ENCODE measurements around the gene HTR3D. TPM values are rescaled to one million over a fixed set of nuclear protein-coding genes. Genes with fewer than 3 reads are reported as not detected.

HTR3D gene
- total and polyA plus RNA-seq, 11 donors, result not detected

DNA sequence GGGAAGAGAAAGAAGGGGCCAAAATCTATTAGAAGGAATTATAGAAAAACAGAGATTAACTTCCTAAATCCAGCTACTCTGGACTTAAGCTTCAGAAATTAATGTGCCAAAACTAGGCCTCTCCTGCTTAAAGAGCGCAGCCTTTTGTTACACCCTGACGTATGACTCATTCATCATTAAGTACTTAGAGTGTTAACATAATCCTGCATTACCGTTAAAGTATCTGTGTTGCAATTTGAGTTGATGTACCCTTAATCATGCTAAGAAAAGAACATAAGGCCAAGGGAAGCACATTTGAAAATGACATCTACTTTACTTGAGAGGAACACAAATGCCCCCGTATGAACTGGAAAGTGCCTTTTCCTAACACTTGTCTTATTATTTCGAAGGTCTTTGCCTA, 7.9 kb downstream of the HTR3D start:
- no peak for TF ChIP-seq POLR2A (IDR thresholded peaks at IDR 0.05)
- TF ChIP-seq, protein P1, sequence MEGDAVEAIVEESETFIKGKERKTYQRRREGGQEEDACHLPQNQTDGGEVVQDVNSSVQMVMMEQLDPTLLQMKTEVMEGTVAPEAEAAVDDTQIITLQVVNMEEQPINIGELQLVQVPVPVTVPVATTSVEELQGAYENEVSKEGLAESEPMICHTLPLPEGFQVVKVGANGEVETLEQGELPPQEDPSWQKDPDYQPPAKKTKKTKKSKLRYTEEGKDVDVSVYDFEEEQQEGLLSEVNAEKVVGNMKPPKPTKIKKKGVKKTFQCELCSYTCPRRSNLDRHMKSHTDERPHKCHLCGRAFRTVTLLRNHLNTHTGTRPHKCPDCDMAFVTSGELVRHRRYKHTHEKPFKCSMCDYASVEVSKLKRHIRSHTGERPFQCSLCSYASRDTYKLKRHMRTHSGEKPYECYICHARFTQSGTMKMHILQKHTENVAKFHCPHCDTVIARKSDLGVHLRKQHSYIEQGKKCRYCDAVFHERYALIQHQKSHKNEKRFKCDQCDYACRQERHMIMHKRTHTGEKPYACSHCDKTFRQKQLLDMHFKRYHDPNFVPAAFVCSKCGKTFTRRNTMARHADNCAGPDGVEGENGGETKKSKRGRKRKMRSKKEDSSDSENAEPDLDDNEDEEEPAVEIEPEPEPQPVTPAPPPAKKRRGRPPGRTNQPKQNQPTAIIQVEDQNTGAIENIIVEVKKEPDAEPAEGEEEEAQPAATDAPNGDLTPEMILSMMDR (IDR thresholded peaks at IDR 0.05), result no peak
- Histone ChIP-seq H3K27ac (no peak overlapping the region), H3K36me3 (no peaks in the 10 kb centered on the region), H3K27me3 (no peaks in the 10 kb centered on the region), H3K9me3 (no peaks in the 10 kb centered on the region), H3K4me3 (no peak overlapping the region), H3K4me1 (no peaks in the 10 kb centered on the region)
- intact Hi-C loops (cut with DNase I), result no loop called here
- ATAC-seq, result no peak
- DNase-seq, result no peak
- WGBS, 4 donors, result 81 to 83% (median 81%) methylated on average over 5 of the region's 5 CpGs

DNA sequence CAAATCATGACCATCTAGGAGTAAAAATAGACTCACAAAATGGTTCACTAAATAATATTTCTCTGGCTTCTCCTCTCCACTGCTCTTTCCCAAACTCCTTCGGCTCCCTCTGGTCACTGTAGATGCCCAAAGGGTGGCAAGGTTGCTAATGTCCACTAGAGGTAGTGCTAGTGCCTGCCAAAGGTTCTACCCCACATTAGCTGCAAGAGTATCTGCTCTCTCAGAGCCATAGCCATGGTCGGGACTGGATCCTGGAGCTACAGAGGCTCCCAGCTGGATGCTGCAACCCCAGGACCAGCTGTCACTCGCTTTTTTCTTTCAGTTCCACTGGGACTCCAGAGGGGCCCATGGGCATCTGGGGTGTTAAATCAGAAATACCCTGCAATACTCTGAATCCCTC, 8.5 kb downstream of the HTR3D start:
- H3K4me1 ChIP-seq, result no peaks in the 10 kb centered on the region
- 28 to 38% (median 36%) methylated on average over 3 of the region's 3 CpGs for WGBS, 4 donors
- no peak overlapping the region for H3K27ac ChIP-seq
- TF ChIP-seq POLR2A (IDR thresholded peaks at IDR 0.05), result no peak
- TF ChIP-seq, protein P1 (IDR thresholded peaks at IDR 0.05), result peak in 9 of 12 donors; percentile 7 to 34 (median 21)
- DNase-seq (no peak), ATAC-seq (no peak)
- H3K9me3 ChIP-seq, result no peaks in the 10 kb centered on the region
- intact Hi-C loops (cut with DNase I), result loop anchor here in 1 of 10 donors (10.0 kb wide), 1 partner anchor 225 kb away; the partner anchor contains the start of gene CAMK2N2
- no peak overlapping the region for H3K4me3 ChIP-seq
- no peaks in the 10 kb centered on the region for H3K27me3 ChIP-seq
- no peaks in the 10 kb centered on the region for H3K36me3 ChIP-seq

DNA sequence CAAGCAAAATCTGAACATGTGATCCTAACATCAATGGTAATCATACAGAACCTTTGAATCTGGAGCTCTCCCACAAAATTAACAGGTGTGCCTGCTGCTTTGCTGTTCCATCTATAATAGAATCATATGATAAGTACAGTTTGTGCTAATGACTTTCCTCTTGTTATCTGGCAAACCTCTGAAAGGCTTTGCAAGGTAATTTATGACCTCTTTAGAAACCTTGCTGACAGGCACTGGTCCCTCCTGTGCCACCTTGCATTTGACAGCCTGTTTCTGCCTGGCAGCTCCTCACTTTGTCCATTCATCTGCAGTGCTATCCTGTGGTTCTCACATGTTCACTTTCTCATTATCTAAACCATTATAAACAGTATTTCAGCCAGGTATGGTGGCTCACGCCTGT, 11.1 kb downstream of the HTR3D start:
- DNase-seq (no peak), ATAC-seq (no peak)
- Histone ChIP-seq H3K4me3 (no peak overlapping the region), H3K27me3 (no peaks in the 10 kb centered on the region), H3K4me1 (no peaks in the 10 kb centered on the region), H3K36me3 (no peaks in the 10 kb centered on the region), H3K9me3 (no peaks in the 10 kb centered on the region), H3K27ac (no peak overlapping the region)
- intact Hi-C loops (cut with DNase I), result loop anchor here in 1 of 10 donors (10.0 kb wide), 1 partner anchor 222 kb away; the partner anchor contains the start of gene CAMK2N2
- 80 to 93% (median 86%) methylated on average over 1 of the region's 1 CpG for WGBS, 4 donors
- TF ChIP-seq, protein P1 (IDR thresholded peaks at IDR 0.05), result no peak
- no peak for TF ChIP-seq POLR2A (IDR thresholded peaks at IDR 0.05)

DNA sequence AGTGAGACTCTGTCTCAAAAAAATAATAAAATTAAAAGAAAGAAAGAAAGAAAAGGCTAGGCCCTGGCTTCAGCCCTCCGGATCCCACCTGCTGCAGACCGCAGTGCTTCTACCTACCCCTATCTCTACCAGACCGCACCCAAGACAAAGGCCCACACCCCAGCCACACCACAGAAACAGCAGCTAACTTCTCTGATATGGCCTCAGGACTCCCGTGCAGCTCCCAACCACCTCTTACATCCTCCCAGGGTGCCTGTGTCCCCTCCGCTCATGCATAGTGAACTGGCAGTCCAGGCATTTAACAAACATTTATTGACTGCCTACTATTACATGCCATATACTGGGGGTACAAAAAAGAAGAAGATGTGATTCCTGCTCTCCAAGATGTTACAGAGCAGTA, 14.5 kb downstream of the HTR3D start:
- Histone ChIP-seq H3K36me3 (no peaks in the 10 kb centered on the region), H3K4me3 (no peak overlapping the region), H3K27ac (no peak overlapping the region), H3K27me3 (no peaks in the 10 kb centered on the region), H3K4me1 (no peaks in the 10 kb centered on the region), H3K9me3 (no peaks in the 10 kb centered on the region)
- no peak for ATAC-seq
- whole genome bisulfite sequencing, 4 donors, result 90 to 95% (median 90%) methylated on average over 5 of the region's 5 CpGs
- DNase-seq, result no peak
- intact Hi-C loops (cut with DNase I), result loop anchor here in 1 of 10 donors (10.0 kb wide), 1 partner anchor 219 kb away; the partner anchor contains the start of gene CAMK2N2
- TF ChIP-seq, protein P1 (IDR thresholded peaks at IDR 0.05), result no peak
- TF ChIP-seq POLR2A (IDR thresholded peaks at IDR 0.05), result no peak

Measured in heart left ventricle (tissue), 16 donors.